Measurements from ENCODE around the gene TREML2.

The TREML2 gene

GRCh38 chr6:41157323-41157722, 43.6 kb downstream of the TREML2 start:
- no peak for DNase-seq (ENCODE audit: low read depth)
- no peak overlapping the region for H3K4me3 ChIP-seq (ENCODE audit: low read depth, low read length)

- no peak overlapping the region for H3K4me3 ChIP-seq (ENCODE audit: low read depth, low read length)
- DNase-seq (ENCODE audit: low read depth), result no peak
These were observed 44.2 kb downstream of the TREML2 start for GRCh38 chr6:41156771-41157170.

DNA sequence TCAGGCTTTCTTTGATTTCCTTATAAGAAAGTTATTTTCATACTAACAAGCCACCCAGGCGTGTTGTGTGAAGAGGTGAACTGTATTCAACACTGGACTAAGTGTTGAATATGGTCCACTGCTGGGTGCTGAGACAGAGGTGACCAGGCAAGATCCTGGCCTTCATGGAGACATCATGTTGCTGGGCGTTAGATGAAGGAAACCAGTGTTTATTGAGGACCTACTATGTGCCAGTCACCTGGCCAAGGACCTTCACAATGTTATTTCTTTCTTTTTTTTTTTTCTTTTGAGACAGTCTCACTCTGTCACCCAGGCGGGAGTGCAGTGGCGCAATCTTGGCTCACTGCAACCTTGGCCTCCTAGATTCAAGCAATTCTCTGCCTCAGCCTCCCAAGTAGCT, 44.9 kb downstream of the TREML2 start:
- no peak for DNase-seq (ENCODE audit: low read depth)
- no peak overlapping the region for H3K4me3 ChIP-seq (ENCODE audit: low read depth, low read length)

DNA sequence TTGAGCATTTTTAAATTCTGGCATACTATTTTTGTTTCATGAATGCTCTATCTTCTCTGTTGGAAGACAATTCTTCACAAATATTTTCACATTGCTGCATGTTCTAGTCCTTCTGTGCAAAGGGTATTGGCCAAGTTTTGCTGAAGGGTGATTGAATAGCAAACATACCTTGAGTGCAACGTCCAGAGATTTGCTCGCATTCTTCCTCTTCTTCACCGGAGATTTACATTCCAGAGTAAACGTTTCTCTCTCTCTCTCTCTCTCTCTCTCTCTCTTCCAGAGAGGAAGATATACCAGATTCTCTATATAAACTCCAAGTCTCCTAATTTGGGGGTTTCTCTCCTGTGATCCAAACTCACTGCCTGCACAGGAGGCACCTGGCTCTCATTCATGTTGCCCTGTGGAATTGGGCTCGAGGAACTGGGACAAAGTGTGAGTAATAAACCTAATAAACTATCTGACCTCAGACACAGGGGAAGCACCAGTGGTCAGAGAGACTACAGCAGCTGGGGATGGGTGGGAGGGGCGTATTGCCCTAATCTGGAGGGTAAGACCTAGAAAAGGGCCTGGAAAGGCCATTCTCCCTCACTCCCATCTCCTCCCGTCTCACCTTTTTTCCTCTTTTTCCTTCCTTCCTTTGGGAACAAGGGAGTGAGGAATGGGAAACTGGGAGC, 45.7 kb downstream of the TREML2 start:
- DNase-seq (ENCODE audit: low read depth), result no peak
- no peak overlapping the region for H3K4me3 ChIP-seq (ENCODE audit: low read depth, low read length)

DNA sequence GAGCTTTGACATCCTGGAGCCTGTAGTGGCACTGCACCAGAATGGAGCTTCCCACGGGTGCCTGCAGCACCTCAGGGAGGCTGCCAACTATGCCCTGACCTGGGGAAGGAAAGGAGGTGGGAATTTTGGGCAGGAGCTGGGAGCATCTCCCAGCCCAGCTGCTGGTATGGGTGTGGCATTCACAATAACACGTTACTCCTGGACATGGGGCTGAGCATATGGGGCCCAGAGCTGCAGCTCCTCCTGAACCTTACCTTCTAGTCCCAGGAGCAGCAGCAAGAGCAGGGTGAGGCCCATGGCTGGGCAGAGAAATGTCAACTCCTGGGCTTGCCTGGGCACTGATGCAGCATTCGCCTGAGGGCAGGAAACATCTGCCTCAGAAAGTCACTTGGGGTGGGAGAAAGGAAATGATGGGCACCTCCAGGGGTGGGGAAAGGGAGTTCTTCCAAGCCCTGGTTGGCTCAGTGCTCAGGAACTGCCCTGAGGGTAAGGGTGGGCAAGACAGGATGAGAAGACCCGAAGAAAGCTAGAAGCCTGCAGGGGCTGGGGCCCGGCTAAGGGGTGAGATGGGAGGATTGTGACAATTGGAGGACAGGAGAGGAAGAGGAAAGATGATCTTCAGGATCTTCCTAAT, 46.8 kb downstream of the TREML2 start, which contains the start of gene TREML1:
Gene TREML1 (minus strand): TSS at position 356 of the 634 bp plus-strand sequence. CDS start 59 bp downstream, at position 297.
- H3K4me3 ChIP-seq (ENCODE audit: low read depth, low read length), result no peak within 1 kb of the TSS

GRCh38 chr6:41153451-41153850, 47.5 kb downstream of the TREML2 start:
- no peak overlapping the region for H3K4me3 ChIP-seq (ENCODE audit: low read depth, low read length)
- DNase-seq (ENCODE audit: low read depth), result no peak

More for the DNA sequence above, 46.8 kb downstream of the TREML2 start, which contains the start of gene TREML1:
- no peak for DNase-seq (ENCODE audit: low read depth)

GRCh38 chr6:41150671-41151070, 50.3 kb downstream of the TREML2 start:
- H3K4me3 ChIP-seq (ENCODE audit: low read depth, low read length), result no peak overlapping the region
- DNase-seq (ENCODE audit: low read depth), result no peak

- no peak for DNase-seq (ENCODE audit: low read depth)
- no peak overlapping the region for H3K4me3 ChIP-seq (ENCODE audit: low read depth, low read length)
These were observed 53.0 kb downstream of the TREML2 start for GRCh38 chr6:41147917-41148316.
